HG03520 (cell line): ENCODE data around the gene ITGB5.

Source experiments
- ATAC-seq: cut with Tn5 transposase; IDR thresholded peaks from one replicate; pipeline ENCODE4 v1.9.1; 2021; ENCODE audit warnings: mild to moderate bottlenecking, moderate library complexity; ENCODE audit not compliant: unreplicated experiment

The ITGB5 gene

DNA sequence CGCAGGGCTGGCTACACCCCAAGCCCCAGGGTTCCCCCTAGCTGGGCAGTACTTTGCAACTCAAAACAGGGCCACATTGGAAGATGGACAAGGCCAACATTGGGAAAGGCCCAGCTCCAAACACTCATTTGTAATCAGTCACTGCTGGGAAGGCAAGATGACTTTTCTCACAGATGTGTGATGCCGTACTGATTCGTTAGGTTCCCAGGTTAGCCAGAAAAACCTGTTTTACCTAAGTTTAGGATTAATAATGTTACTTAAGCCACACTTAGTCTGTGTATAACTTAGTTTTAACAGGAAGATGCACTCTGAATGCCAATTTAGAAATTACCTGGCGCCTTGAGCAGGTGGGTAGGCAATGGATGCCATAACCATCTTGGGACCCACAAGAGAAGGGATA lies 71.0 kb downstream of the ITGB5 start:
- no peak for ATAC-seq

GRCh38 chr3:124815781-124816180 lies 71.4 kb downstream of the ITGB5 start:
- no peak for ATAC-seq

- no peak for ATAC-seq
Observed at GRCh38 chr3:124814620-124815421, 72.3 kb downstream of the ITGB5 start.

DNA sequence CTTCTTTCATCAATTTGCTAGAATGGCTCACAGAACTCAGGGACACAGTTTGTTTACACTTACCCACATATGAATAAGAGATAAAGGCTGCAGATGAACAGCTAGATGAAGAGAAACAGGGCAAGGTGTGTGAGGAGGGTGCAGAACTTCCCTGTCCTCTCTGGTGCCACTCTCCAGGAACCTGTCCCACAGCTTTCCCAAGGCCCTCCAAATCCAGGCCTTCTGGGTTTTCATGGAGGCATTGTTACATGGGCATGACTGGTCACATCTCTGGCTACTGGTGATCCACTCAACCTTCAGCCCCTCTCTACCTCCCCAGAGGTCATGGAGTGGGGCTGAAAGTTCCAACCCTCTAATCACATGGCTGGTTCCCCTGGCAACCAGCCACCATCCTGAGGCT lies 73.6 kb downstream of the ITGB5 start:
- no peak for ATAC-seq

DNA sequence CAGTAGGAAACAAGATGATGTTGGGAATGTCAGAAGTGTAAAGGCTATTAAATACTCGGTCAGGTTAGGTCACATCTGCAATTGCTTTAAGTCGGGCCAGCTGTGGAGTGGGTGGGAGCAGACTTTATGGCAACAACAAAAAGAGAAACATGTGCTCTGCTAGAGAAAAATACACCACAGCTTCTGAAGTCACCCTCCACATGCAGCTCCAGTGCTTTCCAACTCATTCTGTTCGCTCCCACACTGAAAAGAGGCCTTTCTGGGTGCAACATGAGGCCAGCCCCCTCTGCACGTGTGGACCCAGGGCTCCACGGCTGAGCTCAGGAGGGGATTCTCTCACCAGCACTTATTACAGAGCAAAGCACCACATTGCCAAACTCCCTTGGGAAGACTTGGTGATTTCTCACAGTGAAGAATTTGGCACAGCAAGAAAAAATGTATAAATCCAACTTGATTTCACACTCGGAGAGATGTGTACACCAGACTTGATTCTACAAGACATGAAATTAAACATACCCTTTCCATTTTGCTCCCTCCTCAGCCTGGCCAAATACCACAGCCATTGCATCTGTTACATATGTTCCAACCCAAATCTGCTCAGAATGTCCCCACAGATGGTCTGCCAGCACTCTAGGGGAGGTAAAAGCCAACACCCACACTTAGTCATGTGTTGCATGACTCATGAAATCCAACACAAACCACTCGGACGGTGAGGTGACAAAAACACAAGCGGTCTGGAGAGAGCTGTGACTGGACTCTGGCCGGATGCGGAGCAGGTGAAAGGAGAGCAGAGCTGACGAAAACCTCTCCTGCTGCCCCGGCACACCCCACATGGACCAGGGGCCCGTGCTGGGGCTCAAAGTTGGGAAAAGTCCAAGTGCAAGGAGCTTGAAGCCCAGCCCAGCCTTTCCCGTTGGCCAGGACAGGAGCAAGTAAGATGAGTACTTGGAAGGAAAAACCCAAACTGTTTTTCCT lies 74.6 kb downstream of the ITGB5 start:
- ATAC-seq: no peak

- ATAC-seq: no peak
Observed at GRCh38 chr3:124811436-124811835, 75.7 kb downstream of the ITGB5 start.

DNA sequence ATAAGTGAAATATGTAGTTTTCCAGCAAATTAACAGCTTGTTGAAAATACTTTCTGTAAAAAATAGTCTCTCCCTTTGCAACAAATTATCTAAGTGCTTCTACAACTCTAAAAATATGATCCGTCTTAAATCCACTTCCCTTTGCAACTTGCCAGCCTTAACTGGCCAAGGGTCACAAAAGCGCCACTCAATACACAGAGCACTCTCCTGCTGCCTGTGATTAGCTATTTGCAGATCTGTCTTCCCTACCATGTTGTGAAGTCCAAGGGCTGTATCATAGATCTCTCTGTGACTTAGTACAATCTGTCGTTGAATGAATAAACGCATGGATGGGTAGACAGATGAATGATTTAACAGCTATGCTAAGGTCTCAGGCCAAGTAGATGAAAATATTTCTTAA lies 76.2 kb downstream of the ITGB5 start:
- no peak for ATAC-seq

DNA sequence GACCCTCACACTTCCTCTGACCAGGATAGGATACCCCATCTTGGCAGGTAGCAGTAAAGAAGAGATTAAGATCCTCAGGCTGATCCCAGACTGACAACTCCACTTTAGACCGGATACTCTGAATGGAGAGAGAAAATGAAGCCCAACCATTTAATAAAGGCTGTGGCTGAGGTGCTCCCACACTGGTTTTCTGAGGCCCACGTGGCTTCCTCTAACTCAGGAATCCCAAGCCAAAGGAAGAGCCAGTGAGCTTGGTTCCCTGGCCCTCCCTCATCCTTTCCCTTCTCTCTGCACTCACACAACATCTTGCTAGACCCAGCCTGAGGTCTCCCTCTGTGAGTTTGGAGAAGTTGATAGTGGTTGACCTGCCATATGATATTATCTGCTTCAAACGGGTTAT lies 78.1 kb downstream of the ITGB5 start:
- ATAC-seq: no peak

DNA sequence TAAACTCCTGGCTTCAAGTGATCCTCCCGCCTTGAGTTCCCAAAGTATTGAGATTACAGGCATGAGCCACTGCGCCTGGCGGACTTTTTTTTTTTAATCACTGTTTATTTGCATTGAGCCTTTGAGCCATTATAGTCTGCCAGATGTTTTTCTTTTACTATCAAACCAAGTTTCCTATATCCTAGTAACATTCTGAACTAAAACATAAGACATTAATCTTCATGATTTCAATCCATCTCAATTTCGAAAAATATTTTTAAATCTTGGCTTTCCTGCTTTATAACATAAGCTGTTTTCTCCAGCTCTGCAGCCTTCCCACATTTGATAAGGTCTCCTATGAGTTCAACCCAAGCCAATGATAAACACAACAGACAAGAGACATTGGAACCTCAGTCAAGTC lies 81.5 kb downstream of the ITGB5 start:
- no peak for ATAC-seq

DNA sequence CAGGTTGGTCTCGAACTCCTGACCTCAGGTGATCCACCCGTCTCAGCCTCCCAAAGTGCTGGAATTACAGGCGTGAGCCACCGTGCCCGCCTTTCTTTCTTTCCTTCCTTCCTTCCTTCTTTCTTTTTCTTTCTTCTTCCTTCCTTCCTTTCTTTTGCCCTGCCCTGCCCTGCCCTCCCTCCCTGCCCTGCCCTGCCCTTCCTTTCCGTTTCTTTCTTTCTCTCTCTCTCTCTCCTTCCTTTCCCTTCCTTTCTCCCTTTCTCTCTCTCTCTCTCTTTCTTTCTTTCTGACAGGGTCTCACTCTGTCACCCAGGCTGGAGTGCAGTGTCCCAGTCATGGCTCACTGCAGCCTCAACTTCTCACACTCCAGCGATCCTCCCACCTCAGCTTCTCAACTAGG lies 82.3 kb downstream of the ITGB5 start:
- no peak for ATAC-seq

DNA sequence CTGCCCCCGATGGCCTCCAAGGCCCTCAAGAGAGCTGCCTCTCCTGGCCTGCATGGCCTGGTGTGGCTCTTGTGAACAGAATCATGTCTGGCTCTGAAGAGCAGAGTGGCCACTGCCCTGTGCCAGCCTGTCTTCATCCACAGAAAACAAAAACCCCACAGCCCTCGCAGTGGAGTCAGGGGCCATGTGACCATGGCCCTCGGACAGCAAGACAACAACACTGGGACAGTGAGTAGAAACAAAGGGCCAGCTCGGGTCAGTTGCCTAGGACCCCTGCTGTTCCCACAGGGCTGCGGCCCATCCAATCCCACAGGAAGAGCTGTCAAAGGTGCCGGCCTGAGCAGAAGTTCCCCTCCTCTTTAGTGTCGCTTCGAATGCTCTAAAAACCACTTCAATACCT lies 84.5 kb downstream of the ITGB5 start:
- ATAC-seq: no peak

GRCh38 chr3:124802061-124802698 lies 85.0 kb downstream of the ITGB5 start:
- no peak for ATAC-seq

GRCh38 chr3:124800511-124801258 lies 86.5 kb downstream of the ITGB5 start:
- ATAC-seq: no peak

DNA sequence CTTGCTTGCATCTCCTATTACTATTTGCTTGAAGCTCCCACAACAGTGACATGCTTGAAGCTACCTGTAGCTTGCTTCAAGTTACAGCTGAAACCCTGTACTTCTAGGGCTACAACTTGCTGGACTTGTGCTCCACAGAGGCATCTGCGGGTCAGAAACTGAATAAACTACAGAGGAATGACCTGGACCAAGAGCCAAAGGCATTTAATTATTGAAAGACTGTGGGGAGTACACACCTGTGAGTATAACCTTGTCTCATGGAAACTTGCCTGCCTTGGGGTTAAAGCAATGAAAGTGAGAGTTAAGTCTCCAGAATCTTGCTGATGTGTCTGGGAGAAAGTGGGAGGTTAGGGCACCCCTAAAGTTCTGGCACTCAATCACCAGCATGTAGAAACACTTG lies 87.1 kb downstream of the ITGB5 start:
- ATAC-seq: no peak

GRCh38 chr3:124799676-124800075 lies 87.5 kb downstream of the ITGB5 start:
- no peak for ATAC-seq

DNA sequence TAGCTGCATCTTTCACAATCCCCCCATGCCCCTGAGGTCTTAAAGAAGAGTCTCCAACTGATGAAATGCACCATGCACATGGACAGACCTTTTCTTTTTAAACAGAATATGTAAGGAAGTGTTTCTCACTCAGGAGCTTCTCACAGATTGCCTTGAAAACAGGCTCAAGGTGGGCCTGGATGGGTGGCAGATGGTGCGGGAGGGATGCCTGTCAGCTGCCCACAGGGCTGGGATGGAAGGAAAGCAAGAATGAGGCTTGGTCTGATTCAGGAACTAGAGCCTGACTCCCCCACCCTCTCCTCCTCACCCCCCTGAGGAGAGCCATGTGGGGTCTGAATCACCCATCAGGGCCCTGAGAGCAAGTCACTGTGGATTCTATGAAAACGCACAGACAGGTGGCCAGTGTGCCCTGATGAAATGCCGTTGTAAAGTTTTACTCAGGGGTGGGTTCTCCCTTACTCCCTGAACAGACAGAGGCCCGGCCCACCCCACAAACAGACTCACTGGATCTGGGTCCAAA lies 89.7 kb downstream of the ITGB5 start:
- no peak for ATAC-seq

- no peak for ATAC-seq
Observed at GRCh38 chr3:124796477-124796876, 90.7 kb downstream of the ITGB5 start.

DNA sequence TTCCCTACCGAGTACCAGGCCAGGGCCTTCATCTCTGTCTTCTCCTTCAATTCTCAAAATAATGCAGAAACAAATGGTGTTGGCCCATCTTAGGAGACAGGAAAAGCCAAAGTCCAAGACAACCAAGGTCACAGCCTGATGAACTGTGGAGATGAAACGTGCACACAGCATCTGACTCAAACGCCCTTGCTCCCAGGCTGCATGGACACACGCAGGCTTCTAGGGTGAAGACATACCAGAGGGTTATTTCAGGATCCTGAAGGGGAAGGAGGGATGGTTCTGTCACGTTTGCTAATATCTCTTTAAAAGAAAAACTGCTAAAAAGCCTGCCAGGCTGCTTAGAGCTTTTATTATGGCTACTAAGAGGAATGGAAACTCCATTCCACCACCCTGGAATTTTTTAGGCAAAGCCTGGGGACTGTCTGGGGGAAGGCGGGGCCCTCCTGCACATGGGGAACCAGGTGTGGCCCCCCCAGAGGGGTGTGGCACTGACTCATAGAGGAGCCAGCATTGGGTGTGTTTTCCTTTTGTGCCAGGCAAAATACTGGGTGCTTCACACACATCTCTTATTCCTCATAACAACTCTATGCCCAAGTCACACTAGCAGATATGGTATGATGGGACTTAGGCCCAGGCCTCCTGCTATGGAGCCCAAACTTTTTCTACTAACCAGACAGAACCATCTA lies 94.0 kb downstream of the ITGB5 start:
- no peak for ATAC-seq

GRCh38 chr3:124792341-124793040 lies 94.7 kb downstream of the ITGB5 start:
- ATAC-seq: no peak
